ENCODE results near the gene C2CD4D.
A peak's percentile ranks its signal among the peaks of the same experiment; 100 is the strongest.

The C2CD4D gene

DNA sequence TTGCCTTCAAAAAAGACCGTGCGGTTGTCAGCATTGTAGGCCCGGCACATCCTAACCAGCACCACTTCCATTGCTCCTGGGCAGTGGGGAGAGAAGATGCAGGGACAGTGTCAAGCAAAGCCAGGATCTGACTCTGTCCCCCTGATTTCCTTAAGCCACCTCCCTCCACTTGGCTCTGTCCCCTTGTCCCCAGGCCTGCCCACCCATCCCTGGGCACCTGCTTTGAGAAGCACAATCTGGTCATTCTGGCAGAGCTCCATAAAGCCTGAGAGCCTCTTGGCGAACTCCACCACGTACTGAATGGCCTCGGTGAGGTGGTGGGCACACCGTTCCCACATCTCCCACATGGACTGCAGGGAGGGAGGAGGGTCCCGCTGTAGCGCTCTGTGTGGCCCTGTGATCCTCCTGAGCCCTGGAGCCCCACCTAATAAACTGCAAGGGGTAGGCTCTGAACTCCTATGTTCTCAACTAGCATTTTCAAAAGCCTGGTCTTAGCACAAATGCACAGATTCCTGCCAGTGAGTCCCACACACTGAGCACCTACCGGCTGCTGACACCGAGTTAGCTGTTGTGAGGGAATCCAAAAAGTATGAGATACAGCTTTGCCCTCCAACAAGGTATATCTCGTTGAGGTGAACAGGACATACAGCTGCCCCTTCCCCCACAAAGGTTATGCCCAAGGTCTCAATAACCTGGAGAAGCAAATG is 26.2 kb downstream of the C2CD4D start:
- no peak for DNase-seq (ENCODE audit: low spot score)

DNA sequence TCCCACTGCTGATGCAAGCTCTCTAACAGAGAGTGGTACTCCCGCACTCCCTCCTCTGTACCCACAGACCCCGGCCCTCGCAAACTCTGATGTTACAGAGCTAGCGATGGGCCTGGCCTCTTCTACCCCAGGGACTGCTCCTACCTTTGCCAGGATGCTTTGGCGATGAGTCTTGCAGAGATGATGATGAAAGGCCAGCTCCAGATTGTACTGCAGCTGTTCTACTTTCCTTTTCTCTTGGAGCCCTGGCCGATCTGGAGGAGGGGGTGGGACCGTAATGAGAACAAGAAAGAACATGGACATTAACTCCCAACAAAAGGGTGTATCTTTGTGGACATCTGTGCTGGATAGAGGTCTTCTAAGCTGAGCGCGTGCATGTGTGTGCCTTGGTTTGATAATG is 28.4 kb downstream of the C2CD4D start:
- DNase-seq (ENCODE audit: low spot score) = no peak

DNA sequence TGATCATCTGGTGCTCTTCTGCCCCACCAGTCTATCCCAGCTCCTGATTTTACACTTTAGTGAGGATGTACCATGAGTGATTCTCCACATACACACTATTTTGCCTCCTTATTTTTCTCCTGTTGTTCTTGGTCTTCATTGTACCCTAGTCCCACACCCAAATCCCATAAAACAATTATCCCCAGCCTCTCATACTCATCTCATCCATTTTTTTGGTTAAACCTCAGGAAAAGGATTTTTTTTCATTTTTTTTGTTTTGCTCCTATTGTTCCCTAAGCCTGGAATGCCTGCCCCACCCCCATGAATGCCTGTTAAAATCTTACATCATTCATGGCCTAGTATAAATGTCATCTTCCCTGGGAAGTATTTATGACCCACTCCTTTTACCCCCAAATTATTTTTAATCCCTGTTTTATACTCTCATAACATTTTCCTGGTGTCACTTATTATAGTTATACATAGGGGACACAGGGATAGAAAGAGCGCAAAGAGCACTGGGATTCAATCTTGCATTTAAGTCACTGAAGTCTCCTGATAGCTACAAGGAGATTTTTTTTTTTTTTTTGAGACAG is 29.5 kb downstream of the C2CD4D start:
- DNase-seq (ENCODE audit: low spot score) = no peak

DNA sequence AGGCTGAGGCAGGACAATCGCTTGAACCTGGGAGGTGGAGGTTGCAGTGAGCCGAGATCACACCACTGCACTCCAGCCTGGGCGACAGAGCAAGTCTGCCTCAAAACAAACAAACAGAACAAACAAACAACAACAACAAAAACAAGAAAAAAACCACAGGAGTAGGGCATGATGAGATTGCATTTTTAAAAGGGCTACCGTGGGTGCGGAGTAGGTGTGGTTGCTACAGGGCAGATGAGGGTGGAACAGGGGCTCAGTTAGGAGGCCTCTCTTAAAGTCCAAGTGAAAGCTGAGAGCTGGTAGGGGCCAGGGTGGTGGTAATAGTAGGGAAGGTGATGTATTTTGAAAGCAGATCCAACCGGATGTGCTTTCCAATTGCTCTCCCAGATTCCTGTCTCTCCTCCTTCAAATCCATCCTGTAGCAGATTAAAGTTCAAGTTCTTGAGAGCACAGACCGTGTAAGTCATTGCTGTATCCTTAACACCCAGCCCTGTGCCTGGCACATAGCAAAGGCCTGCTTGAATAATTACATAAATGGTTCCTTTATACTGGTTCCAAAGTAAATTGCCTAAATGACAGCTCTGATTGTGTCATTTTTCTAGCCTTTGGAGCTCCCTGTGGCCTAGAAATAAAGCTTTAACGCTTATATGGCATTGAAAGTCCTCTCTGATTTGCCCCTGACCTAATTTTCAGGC is 30.2 kb downstream of the C2CD4D start:
- DNase-seq (ENCODE audit: low spot score) = no peak

DNA sequence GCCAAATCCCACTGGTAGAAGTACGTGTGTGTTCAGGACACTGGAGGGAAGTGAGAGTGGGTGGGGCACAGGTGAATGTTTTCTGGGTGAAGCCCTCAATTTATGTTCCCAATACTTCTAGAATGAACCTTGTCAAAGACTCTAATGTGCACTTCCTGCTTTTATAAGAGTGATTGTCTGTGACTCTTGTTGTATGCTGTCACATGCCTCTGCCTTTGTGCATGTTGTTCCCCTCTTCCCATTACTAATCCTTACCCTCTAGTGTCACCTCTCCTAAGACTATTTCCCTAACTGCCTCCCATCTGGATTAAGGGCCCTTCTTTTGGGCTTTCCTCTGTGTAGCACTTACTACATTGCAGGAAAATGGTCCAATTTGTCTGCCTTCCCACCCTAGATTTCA is 31.9 kb downstream of the C2CD4D start:
- no peak for DNase-seq (ENCODE audit: low spot score)

DNA sequence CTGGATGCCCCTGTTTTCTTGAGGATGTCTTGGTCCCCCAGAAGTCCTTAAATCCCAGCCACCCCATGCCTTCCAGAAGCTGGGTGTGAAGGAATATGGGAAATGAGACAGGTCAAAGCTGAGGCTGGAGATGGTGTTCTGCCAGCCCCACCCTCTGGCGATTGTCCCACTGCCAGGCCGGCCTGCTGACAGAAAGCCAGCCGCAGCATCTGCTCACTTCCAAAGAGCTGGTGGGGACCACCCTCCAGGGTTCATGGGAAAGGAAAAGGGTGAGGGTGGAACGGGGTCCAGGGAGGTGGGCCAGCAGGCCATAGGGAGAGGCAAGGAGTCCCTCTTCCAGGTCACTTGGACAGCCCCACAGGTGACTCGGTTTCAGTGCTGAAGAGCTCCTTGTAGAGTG is 32.5 kb downstream of the C2CD4D start:
- DNase-seq (ENCODE audit: low spot score) = no peak

DNA sequence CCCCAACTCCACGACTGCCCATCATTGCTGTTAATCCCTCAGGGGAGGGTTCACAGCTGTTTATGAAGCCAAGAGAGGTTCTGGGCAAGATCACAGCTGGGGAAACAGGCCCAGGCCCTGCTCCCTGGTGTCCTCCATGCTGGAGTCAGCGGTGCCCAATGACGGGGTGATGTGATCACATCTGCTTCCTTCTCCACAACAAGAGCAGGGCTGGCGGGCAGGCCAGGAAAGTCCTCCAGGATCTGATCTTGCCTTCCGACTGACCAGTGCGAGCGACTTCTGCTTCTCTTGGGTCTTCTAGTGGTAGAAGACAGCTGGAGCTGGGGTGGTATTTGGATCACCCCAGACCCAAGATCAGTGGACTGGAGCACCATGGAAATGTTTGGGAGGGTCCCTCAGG is 33.5 kb downstream of the C2CD4D start:
- DNase-seq (ENCODE audit: low spot score) = no peak

DNA sequence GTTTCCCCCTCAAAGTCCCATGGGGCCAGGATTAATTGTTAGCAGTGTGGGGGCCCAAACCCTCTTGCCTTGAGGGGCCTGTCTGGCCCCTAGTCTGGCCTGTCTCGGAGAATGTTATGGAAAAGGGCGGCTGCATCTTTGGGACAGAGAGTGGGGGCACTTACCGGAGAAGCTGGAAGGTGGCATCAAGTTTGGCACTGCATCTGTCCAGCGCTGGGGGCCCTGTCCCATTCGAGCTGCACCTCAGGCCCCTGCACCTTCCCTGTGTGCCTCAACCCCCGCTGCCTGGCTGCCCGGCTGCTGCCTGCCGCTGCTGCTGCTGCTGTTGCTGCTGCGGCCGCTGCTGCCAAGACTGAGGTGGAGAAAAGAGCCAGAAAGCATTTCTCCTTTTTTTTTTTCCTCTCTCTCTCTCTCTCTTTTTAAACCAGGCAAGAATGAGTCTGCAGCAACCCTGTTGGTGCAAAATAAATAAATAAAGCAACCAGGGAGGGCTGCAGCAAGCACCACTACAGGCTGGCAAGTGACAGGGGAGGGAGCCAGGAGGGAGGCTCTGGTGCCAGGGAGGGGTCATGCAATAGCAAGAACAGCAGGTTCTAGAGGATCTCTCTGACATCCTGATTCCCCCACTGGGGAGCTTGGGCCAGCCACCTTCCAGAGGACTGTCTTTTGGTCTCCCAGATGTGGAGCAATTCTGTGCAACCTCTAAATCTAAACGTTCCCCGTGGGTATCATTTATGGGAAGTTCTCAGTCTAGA is 34.4 kb downstream of the C2CD4D start, which contains the start of gene LINGO4:
Gene LINGO4, minus strand, starts transcription at position 354 of the 755 bp plus-strand sequence. CDS start 2,715 bp downstream, outside the sequence.
- DNase-seq (ENCODE audit: low spot score) = no peak

DNA sequence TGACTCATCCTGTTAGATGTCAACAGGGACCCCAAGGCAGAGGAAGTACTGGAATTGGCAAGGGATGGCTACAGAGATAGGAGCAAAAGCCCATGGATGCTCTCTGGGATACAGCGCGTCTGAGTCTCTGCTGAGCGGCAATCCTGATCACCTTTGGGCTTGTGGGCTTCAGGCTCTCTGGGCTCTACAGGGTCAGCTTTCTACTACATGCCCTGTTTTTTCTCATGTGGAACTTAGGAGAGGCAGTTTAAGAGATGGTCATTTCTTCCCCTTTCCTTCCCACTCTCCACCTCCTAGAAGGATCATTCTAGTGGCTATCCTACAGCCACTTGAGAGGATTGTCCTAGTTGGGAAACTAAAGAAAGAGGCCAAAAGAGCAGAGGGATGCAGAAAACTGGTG is 35.7 kb downstream of the C2CD4D start:
- no peak for DNase-seq (ENCODE audit: low spot score)

DNA sequence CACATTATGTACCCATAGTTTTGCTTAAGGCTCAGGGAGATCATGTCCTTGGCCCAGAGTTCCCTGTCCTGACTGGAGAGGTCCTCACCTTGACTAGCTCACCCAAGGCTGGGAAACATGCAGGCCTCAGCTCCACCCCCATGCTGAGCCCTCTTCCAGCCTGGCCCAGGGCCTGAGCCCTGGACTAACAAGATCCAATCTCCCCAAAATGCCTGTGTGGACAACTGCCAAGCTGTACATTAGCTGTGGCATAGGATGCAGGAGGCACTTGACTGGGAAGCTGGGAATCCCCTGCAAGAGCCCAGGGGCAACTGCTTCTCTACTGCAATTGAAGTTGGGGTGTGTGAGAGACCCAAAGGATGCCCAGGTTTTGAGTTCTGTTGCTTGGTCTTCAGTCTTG is 36.5 kb downstream of the C2CD4D start:
- DNase-seq (ENCODE audit: low spot score) = no peak

DNA sequence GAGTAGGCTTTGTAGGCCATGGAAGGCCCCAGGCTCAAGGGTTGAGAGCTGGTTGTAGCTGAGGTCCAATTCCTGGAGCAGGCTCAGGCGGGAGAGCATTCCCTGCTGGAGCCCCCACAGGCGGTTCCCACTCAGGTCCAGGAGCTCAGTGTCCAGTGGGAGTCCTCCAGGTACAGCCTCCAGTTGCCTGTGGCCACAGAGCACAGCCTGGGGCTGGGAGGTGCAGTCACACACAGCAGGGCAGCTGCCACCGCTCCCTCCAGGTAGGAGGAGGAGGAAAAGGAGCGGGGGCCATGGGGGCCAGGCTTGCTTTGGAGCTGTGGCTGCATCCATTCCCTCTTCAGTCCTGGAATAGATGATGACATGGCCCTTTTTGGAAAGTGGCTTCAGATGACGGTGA is 37.2 kb downstream of the C2CD4D start:
- no peak for DNase-seq (ENCODE audit: low spot score)

DNA sequence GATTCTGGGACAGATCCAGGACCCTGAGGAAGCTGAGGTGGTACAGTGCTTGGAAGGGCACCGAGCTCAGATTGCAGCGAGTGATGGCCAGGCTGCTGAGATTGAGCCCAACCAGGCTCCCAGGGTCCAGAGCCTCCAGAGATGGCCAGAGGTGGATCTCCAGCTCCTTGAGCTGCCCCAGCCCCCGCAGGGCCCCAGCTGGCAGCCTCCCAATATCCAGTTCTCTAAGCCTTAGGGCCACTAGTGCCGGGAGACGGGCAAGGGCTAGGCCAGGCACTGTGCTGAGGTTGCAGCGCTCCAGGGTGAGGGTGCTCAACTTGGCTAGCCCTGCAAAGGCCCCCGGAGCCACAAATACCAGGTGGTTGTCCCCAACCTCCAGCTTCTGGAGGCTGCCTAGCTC is 37.8 kb downstream of the C2CD4D start:
- no peak for DNase-seq (ENCODE audit: low spot score)

DNA sequence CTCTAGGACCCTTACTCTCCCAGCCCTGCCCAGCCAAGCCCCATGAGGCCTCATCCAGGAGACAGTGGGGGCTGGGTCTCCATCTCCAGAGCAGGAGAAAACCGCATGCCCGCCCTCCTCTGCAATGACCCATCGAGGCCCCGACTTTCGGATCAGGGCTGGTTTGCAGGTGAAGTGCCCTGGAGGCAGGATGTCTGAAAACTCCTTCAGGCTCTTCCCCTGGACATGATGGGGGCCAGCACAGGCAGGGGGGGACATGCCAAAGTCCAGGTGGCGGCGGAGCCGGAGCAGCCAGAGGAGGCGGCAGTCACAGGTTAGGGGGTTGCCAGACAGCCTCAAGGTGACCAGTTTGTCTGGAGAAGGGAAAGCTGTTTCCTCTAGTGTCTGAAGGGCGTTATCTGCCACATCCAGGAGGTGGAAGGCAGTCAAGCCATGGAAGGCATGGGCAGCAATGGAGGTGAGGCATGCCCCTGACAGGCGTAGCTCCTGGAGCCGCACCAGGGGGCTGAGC is 38.3 kb downstream of the C2CD4D start:
- no peak for DNase-seq (ENCODE audit: low spot score)

DNA sequence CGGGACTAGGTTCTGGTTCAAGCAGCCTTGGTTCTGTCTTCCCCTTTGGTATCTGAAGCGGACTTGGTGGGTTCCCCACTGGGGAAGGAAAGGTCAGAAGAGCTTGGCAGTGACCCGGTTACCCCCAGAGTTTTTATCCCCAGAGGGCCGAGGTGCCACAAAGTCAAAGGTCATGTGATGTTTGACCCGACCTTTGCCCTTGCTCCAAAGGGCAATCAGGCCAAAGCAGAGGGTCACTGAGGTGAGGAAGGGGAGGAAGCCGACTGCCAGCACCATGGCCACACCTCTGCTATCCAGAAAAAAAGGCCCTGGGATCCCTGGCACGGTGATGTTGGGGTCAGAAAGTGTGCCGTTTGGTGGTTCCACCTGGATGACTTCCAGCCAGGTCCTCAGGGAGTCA is 38.8 kb downstream of the C2CD4D start:
- no peak for DNase-seq (ENCODE audit: low spot score)

DNA sequence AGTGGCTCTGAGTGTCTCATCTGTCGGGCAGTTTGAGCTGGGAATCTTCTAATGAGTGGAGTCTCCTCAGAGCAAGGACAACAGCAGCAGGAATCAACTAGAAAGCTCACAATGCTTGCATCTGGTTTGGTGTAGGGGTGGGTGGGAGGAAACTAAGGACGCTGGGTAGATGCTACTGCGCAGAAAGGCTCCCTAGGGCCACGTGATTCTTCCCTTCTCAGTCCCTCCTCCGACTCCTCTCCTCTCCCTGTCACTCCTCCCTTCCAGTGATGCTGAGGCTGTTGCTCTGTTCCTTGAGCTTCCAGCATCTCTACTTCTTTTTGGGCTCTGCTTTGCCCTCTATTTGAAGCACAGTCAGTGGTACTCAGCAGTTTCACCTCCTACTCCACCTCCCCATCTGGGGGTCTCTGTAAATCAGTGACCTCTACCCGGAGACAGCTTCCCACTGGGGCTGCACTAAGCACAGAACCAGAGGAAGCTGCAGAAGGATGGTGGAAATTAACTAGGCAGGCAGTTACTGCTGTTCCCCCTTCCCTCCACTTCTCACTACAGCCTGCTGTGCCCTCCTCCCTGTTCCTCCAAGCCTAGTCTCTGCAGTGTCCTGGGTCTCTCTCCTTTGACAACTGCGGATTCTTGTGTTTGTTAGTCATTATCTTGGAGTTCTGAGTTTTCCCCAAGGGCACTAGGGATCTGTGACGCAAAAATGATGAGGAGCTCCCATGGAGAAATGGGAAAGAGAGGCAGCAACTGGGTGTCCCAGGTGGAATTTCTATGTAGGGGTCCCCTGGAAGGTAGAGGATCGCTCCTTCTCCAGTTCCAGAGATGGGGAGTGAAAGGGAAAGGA is 40.2 kb downstream of the C2CD4D start:
- DNase-seq (ENCODE audit: low spot score) = no peak

DNA sequence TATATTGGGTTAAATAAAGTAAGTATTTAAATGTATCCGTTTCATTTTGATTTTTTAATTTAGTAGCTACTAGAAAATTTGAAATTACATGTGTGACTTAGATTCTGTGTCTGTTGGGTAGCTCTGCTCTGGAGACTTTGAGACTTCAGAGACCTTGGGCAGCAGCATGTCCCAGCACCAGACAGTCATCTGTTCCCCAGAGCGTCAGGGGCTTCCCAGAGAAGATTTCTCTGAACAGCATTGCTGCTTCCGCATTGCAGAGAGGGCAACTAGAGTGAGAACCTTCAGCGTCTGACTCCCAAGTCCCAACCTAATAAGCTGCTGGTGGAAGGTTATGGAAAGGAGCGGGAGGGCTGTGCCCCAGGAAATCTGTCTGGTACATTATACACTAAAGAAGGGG is 41.0 kb downstream of the C2CD4D start:
- no peak for DNase-seq (ENCODE audit: low spot score)

DNA sequence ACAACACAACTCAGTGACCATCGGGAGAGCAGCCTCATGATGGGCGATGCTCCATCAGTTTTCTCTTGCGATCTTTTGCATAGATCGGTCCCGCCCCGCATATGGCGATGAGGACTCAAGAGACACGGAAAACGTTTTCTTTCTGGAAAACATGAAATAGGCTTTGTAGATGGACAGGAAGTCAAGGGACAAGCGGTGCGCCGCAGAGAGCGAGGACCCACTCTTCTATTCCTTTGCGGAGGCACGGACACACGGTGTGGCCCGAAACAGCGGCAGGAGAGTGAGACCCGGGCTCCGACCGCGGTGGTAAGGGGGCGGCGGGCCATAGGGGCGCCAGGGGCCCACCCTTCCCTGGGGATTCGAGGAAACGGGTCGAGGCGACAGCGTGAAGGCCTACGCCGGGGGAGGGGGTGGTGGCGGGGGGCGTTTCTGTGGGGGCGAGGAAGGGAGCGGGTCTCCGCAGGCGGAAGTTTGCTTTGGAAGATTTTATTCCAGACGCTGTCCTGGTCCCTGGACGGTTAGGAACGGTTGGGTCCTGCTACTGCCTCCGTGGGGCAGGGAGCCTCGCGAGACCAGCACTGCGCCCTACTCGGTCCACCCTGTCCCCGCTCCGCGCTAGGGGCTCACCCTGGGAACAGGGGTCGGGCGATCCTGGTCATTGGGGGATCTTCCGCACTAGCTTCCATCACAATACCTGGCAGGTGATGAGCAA is 48.5 kb downstream of the C2CD4D start:
- peak; percentile 49 for DNase-seq (ENCODE audit: low spot score)

DNA sequence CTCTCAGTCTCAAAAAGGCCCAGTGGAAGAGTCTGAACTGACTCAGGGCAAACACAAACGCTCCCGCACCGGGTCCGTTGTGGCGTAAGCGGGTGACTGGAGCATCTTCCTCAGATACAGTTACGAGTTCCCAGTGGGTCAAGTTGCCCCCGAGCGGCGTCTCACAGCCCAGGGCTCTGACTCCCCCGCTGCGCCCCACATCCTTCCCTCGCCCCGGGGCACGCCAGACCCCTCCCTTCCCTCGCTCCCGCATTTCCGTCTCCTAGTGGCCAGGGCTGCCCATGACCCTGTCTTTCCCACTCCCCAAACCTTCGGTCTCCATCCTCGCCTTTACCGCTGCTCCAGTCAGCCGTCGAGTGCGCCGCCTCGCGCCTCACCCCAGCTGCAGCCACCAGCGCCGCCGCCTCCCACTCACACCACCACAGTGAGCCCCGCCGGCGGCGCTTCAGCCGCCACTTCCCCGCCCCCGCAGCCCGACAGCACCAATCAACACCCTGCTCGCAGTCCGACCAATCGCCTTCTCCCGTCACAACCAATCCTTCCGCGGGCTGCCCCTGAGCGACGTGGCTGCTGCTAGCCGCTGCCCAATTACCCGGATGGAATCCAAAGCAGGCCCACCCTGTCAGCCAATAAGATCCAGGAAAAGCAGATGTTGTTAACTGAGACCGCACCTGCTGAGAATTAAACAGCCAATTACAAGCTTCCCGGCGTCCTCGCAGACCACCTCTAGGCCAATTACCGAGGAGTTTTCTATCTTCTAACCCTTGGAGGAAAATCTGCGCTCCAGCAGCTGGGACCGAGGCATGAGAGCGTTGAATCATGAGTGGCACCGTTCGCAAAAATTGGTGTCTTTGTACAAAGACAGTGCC is 49.3 kb downstream of the C2CD4D start, which contains the start of gene TDRKH:
Gene TDRKH, minus strand, starts transcription at position 430 of the 869 bp plus-strand sequence. CDS start 7,478 bp downstream, outside the sequence.
- peak; percentile 100 for DNase-seq (ENCODE audit: low spot score)

Measured in AG08396 (cell line).